ENCODE measurements around the gene FASTKD3. TPM values are rescaled to one million over a fixed set of nuclear protein-coding genes. Genes with fewer than 3 reads are reported as not detected.
"Not testable (repeated sequence)": the region's sequence is repeated elsewhere in the genome, so short reads cannot be mapped to it uniquely, and the experiment has no call there.

FASTKD3 gene
- 10 to 100 TPM in 3 of 4 donors, 1 to 10 TPM in 1; 4.4 to 14.0 (median 11.2) TPM for total RNA-seq

- peak; percentile 53 for DNase-seq
- Histone ChIP-seq H3K27me3 (no peaks in the 10 kb centered on the region), H3K36me3 (peaks cover 0 to 38% (median 0%) of the 10 kb centered on the region in 3 donors), H3K4me1 (peaks cover 6 to 45% (median 8%) of the 10 kb centered on the region in 3 donors), H3K9me3 (no peaks in the 10 kb centered on the region), H3K27ac (peak within 1 kb of the TSS; percentile 87 to 92 (median 91)), H3K4me3 (peak within 1 kb of the TSS; percentile 95 to 100 (median 98))
- intact Hi-C loops (cut with DNase I) = no loop called here
- WGBS, 2 donors = 0 to 2% methylated on average over 1 to 13 of the region's 83 CpGs
- TF ChIP-seq CTCF (IDR thresholded peaks at IDR 0.05) (peak in 1 of 6 experiments; percentile 7), POLR2A (IDR thresholded peaks at IDR 0.05) (peak in 3 of 4 donors; percentile 70 to 79 (median 78))
Observed at GRCh38 chr5:7868773-7869473, at the start of gene FASTKD3, which contains the start of gene MTRR. FASTKD3 (minus strand) TSS chr5:7869031; CDS start chr5:7868083, 948 bp downstream. MTRR (plus strand) TSS chr5:7869148; CDS start chr5:7870795, 1,647 bp downstream.

GRCh38 chr5:7917130-7918123 lies 48.6 kb upstream of the FASTKD3 start:
- Histone ChIP-seq H3K4me1 (no peaks in the 10 kb centered on the region), H3K9me3 (peaks cover 0 to 3% (median 0%) of the 10 kb centered on the region in 3 donors), H3K36me3 (no peaks in the 10 kb centered on the region), H3K27me3 (no peaks in the 10 kb centered on the region), H3K27ac (no peak overlapping the region), H3K4me3 (no peak overlapping the region)
- DNase-seq = no peak
- TF ChIP-seq CTCF (IDR thresholded peaks at IDR 0.05) = no peak
- TF ChIP-seq POLR2A (IDR thresholded peaks at IDR 0.05) = no peak
- intact Hi-C loops (cut with DNase I) = no loop called here
- WGBS, 2 donors = 57 to 61% methylated on average over 5 of the region's 5 CpGs

GRCh38 chr5:7916171-7916804 lies 47.5 kb upstream of the FASTKD3 start:
- Histone ChIP-seq H3K27ac (no peak overlapping the region), H3K27me3 (no peaks in the 10 kb centered on the region), H3K36me3 (no peaks in the 10 kb centered on the region), H3K9me3 (peaks cover 0 to 6% (median 0%) of the 10 kb centered on the region in 3 donors), H3K4me1 (no peaks in the 10 kb centered on the region), H3K4me3 (no peak overlapping the region)
- intact Hi-C loops (cut with DNase I) = no loop called here
- DNase-seq = no peak
- TF ChIP-seq CTCF (IDR thresholded peaks at IDR 0.05) (no peak), POLR2A (IDR thresholded peaks at IDR 0.05) (no peak)
- 45 to 48% methylated on average over 6 of the region's 6 CpGs for WGBS, 2 donors

GRCh38 chr5:7911429-7911771 lies 42.6 kb upstream of the FASTKD3 start:
- H3K4me1 ChIP-seq; DNase-seq; H3K27ac ChIP-seq; intact Hi-C loops (cut with DNase I); H3K27me3 ChIP-seq; H3K4me3 ChIP-seq: not testable (repeated sequence)
- 81 to 88% methylated on average over 3 of the region's 3 CpGs for WGBS, 2 donors
- H3K36me3 ChIP-seq = peaks cover 0 to 15% (median 0%) of the 10 kb centered on the region in 3 donors
- peaks cover 0 to 19% (median 6%) of the 10 kb centered on the region in 3 donors for H3K9me3 ChIP-seq

- WGBS, 2 donors = 91 to 100% methylated on average over 2 of the region's 2 CpGs
- Histone ChIP-seq H3K27ac (no peak overlapping the region), H3K36me3 (peaks cover 0 to 20% (median 0%) of the 10 kb centered on the region in 3 donors), H3K4me1 (no peaks in the 10 kb centered on the region), H3K4me3 (no peak overlapping the region), H3K9me3 (peaks cover 0 to 19% (median 6%) of the 10 kb centered on the region in 3 donors), H3K27me3 (no peaks in the 10 kb centered on the region)
- no peak for DNase-seq
- intact Hi-C loops (cut with DNase I) = no loop called here
- TF ChIP-seq CTCF (IDR thresholded peaks at IDR 0.05) (no peak), POLR2A (IDR thresholded peaks at IDR 0.05) (no peak)
Observed at GRCh38 chr5:7910738-7911428, 42.1 kb upstream of the FASTKD3 start.

Data from esophagus squamous epithelium (tissue), 5 donors.